H9 (cell line): ENCODE results near the gene MGLL. TPM values are rescaled to one million over a fixed set of nuclear protein-coding genes. Genes with fewer than 3 reads are reported as not detected.

ENCODE experiments used
- DNase-seq: peaks from one replicate; pipeline ENCODE4 v3.0.0-alpha.2; 2017
- H2AFZ ChIP-seq: one replicate; pipeline ENCODE4 v1.6.1; 2013; ENCODE audit warnings: mild to moderate bottlenecking, low read length, control low read depth, moderate library complexity
- H2AK5ac ChIP-seq: 2 replicates; pipeline ENCODE4 v1.6.1; 2013; ENCODE audit warnings: low read length, control low read depth, mixed read lengths; ENCODE audit not compliant: insufficient read length
- H2BK120ac ChIP-seq: one replicate; pipeline ENCODE4 v1.6.1; 2013; ENCODE audit warnings: low read depth, mild to moderate bottlenecking, low read length, control low read depth, inconsistent platforms; ENCODE audit not compliant: poor library complexity, severe bottlenecking
- H2BK12ac ChIP-seq: 2 replicates; pipeline ENCODE4 v1.6.1; 2013; ENCODE audit warnings: low read length, control low read depth, mixed read lengths, low read depth; ENCODE audit not compliant: insufficient read length
- H2BK15ac ChIP-seq: 2 replicates; pipeline ENCODE4 v1.6.1; 2013; ENCODE audit warnings: low read depth, low read length, control low read depth
- H2BK20ac ChIP-seq: one replicate; pipeline ENCODE4 v1.6.1; 2013; ENCODE audit warnings: low read depth, mild to moderate bottlenecking, low read length, control low read depth, inconsistent platforms; ENCODE audit not compliant: poor library complexity, severe bottlenecking
- H2BK5ac ChIP-seq: 2 replicates; pipeline ENCODE4 v1.6.1; 2013; ENCODE audit warnings: low read length, control low read depth, mixed read lengths; ENCODE audit not compliant: insufficient read length
- H3K14ac ChIP-seq: 2 replicates; pipeline ENCODE4 v1.6.1; 2013; ENCODE audit warnings: low read length, control low read depth; ENCODE audit not compliant: insufficient read depth
- H3K18ac ChIP-seq: 2 replicates; pipeline ENCODE4 v1.6.1; 2013; ENCODE audit warnings: low read depth, mild to moderate bottlenecking, mixed read lengths, low read length, control low read depth; ENCODE audit not compliant: insufficient read length
- H3K23ac ChIP-seq: 2 replicates; pipeline ENCODE4 v1.6.1; 2013; ENCODE audit warnings: low read length, control low read depth, mixed read lengths, low read depth; ENCODE audit not compliant: insufficient read length
- H3K23me2 ChIP-seq: 2 replicates; pipeline ENCODE4 v1.6.1; 2013; ENCODE audit warnings: low read depth, mild to moderate bottlenecking, mixed read lengths, low read length, control low read depth; ENCODE audit not compliant: insufficient read length, poor library complexity, severe bottlenecking
- H3K27ac ChIP-seq: 2 replicates; pipeline ENCODE4 v1.5.1; 2013; ENCODE audit warnings: low read length, control low read depth, mixed read lengths, low read depth; ENCODE audit not compliant: insufficient read length
- H3K27me3 ChIP-seq: 2 replicates; pipeline ENCODE4 v1.6.1; 2013; ENCODE audit warnings: low read length, control low read depth, inconsistent platforms; ENCODE audit not compliant: insufficient read depth
- H3K4ac ChIP-seq: 2 replicates; pipeline ENCODE4 v1.6.1; 2013; ENCODE audit warnings: low read depth, mild to moderate bottlenecking, control low read depth, inconsistent platforms, low read length, moderate library complexity
- H3K4me1 ChIP-seq: 2 replicates; pipeline ENCODE4 v1.6.1; 2013; ENCODE audit warnings: low read length, control low read depth, inconsistent platforms; ENCODE audit not compliant: insufficient read depth
- H3K4me2 ChIP-seq: 2 replicates; pipeline ENCODE4 v1.6.1; 2013; ENCODE audit warnings: low read length, control low read depth, mixed read lengths; ENCODE audit not compliant: insufficient read length, insufficient read depth
- H3K56ac ChIP-seq: 2 replicates; pipeline ENCODE4 v1.6.1; 2013; ENCODE audit warnings: low read depth, mild to moderate bottlenecking, mixed read lengths, low read length, control low read depth; ENCODE audit not compliant: insufficient read length
- H3K79me1 ChIP-seq: 2 replicates; pipeline ENCODE4 v1.6.1; 2013; ENCODE audit warnings: low read depth, mild to moderate bottlenecking, moderate library complexity, low read length, control low read depth, inconsistent platforms; ENCODE audit not compliant: insufficient read depth, poor library complexity, severe bottlenecking
- H3K79me2 ChIP-seq: 2 replicates; pipeline ENCODE4 v1.6.1; 2013; ENCODE audit warnings: low read length, control low read depth, inconsistent platforms; ENCODE audit not compliant: insufficient read depth
- H3K9ac ChIP-seq: 2 replicates; pipeline ENCODE4 v1.6.1; 2013; ENCODE audit warnings: low read length, control low read depth, mixed read lengths; ENCODE audit not compliant: insufficient read length; ENCODE audit errors: extremely low read depth
- H3K9me3 ChIP-seq: one replicate; pipeline ENCODE4 v1.6.1; 2013; ENCODE audit warnings: low read depth, low read length, inconsistent platforms; ENCODE audit not compliant: control insufficient read depth
- H3T11ph ChIP-seq: one replicate; pipeline ENCODE4 v1.6.1; 2013; ENCODE audit warnings: mild to moderate bottlenecking, low read length, control low read depth, inconsistent platforms
- H4K20me1 ChIP-seq: one replicate; pipeline ENCODE4 v1.6.1; 2013; ENCODE audit not compliant: control insufficient read depth, insufficient read length, insufficient read depth
- H4K5ac ChIP-seq: 2 replicates; pipeline ENCODE4 v1.6.1; 2013; ENCODE audit warnings: low read depth, mild to moderate bottlenecking, mixed read lengths, low read length, control low read depth; ENCODE audit not compliant: insufficient read length
- H4K8ac ChIP-seq: replicated peaks from 2 replicates; pipeline ENCODE4 v1.6.1; 2013; ENCODE audit warnings: low read length, control low read depth, mixed read lengths, low read depth; ENCODE audit not compliant: insufficient read length
- H4K91ac ChIP-seq: 2 replicates; pipeline ENCODE4 v1.6.1; 2013; ENCODE audit warnings: low read depth, mild to moderate bottlenecking, moderate library complexity, mixed read lengths, low read length, control low read depth; ENCODE audit not compliant: insufficient read length
- H3K27ac Mint-ChIP-seq, 3 experiments: 2 replicates in 2 of 3; 3 replicates in 1 of 3; pipeline ENCODE4 v1.8.0; 2020 to 2021; ENCODE audit warnings: mixed read lengths in 3 of 3, mild to moderate bottlenecking in 1 of 3, moderate library complexity in 1 of 3
- H3K27me3 Mint-ChIP-seq: 2 replicates; pipeline ENCODE4 v1.8.0; 2021; ENCODE audit warnings: low read depth, mild to moderate bottlenecking, moderate library complexity, mixed read lengths
- H3K36me3 Mint-ChIP-seq, 3 experiments: 2 replicates in 2 of 3; 3 replicates in 1 of 3; pipeline ENCODE4 v1.8.0; 2020 to 2021; ENCODE audit warnings: low read depth in 3 of 3, mixed read lengths in 3 of 3; ENCODE audit not compliant: insufficient read depth in 1 of 3
- H3K4me1 Mint-ChIP-seq, 2 experiments: 2 replicates each; pipeline ENCODE4 v1.8.0; 2020; ENCODE audit warnings: mixed read lengths in 2 of 2
- H3K4me3 Mint-ChIP-seq, 2 experiments: 2 replicates in 1 of 2; 3 replicates in 1 of 2; pipeline ENCODE4 v1.8.0; 2020 to 2021; ENCODE audit warnings: mild to moderate bottlenecking in 2 of 2, mixed read lengths in 2 of 2, moderate library complexity in 1 of 2
- H3K9me3 Mint-ChIP-seq, 2 experiments: 2 replicates in 1 of 2; 3 replicates in 1 of 2; pipeline ENCODE4 v1.8.0; 2020; ENCODE audit warnings: mild to moderate bottlenecking in 2 of 2, mixed read lengths in 2 of 2, moderate library complexity in 1 of 2
- WGBS: extraction: QIAGEN DNeasy Blood & Tissue Kit; methylation state at CpG from one replicate; pipeline ENCODE4 v1.1.7; 2013; ENCODE audit warnings: missing lambda C conversion rate, low lambda C conversion rate, mixed read lengths; ENCODE audit not compliant: insufficient read length; ENCODE audit errors: extremely low coverage; 5-methylcytosine and 5-hydroxymethylcytosine counted together
- total RNA-seq: library from RNA; stranded (reverse); gene quantifications from 2 replicates; pipeline ENCODE4 v1.2.1, GENCODE V29; 2021
- TF ChIP-seq, protein P1 (sequence below): fragments of 200-600 bp; sonication (generic); conservative IDR thresholded peaks from 3 replicates; pipeline ENCODE4 v1.8.0; 2021; ENCODE audit warnings: antibody characterized with exemption, mild to moderate bottlenecking

Gene MGLL
- total RNA-seq, 1 experiment from 2014 or later = 0.11 TPM

GRCh38 chr3:127827808-127828207, 5.5 kb upstream of the MGLL start:
- H4K91ac ChIP-seq = no peak overlapping the region
- H3K4me3 Mint-ChIP-seq = no peak overlapping the region; a peak in 1 of 5 replicates

More at GRCh38 chr3:127827808-127828207, 5.5 kb upstream of the MGLL start:
- H3K27me3 ChIP-seq = peaks cover 5% of the 10 kb centered on the region; the same call in 1 of the 2 replicates
- H3K23ac ChIP-seq = no peak overlapping the region
- H3K23me2 ChIP-seq = peaks cover 1% of the 10 kb centered on the region
- no peaks in the 10 kb centered on the region for H4K20me1 ChIP-seq
- no peak overlapping the region for H4K8ac ChIP-seq
- no peaks in the 10 kb centered on the region for H3K79me2 ChIP-seq
- H3K27ac ChIP-seq = no peak overlapping the region
- no peak overlapping the region for H3K9ac ChIP-seq
- H4K5ac ChIP-seq = no peak overlapping the region
- H3K4ac ChIP-seq = no peak overlapping the region
- no peak overlapping the region for H3K56ac ChIP-seq
- no peak overlapping the region for H2AK5ac ChIP-seq
- no peak overlapping the region for H2BK120ac ChIP-seq
- Mint-ChIP-seq H3K36me3 (peaks cover 0 to 7% (median 0%) of the 10 kb centered on the region in 3 experiments; a peak in 4 of 7 replicates), H3K4me1 (peaks cover 7 to 15% of the 10 kb centered on the region in 2 experiments), H3K27me3 (peaks cover 26% of the 10 kb centered on the region), H3K27ac (no peak overlapping the region), H3K9me3 (peaks cover 16 to 19% of the 10 kb centered on the region in 2 experiments)
- H3K4me2 ChIP-seq = no peak overlapping the region
- H2BK15ac ChIP-seq = no peak overlapping the region
- WGBS = no CpG with 5 or more reads among the region's 2 CpGs
- no peak overlapping the region for H3T11ph ChIP-seq
- no peak overlapping the region for H2BK20ac ChIP-seq
- no peaks in the 10 kb centered on the region for H3K9me3 ChIP-seq
- DNase-seq = no peak
- no peaks in the 10 kb centered on the region for H3K79me1 ChIP-seq
- TF ChIP-seq, protein P1, sequence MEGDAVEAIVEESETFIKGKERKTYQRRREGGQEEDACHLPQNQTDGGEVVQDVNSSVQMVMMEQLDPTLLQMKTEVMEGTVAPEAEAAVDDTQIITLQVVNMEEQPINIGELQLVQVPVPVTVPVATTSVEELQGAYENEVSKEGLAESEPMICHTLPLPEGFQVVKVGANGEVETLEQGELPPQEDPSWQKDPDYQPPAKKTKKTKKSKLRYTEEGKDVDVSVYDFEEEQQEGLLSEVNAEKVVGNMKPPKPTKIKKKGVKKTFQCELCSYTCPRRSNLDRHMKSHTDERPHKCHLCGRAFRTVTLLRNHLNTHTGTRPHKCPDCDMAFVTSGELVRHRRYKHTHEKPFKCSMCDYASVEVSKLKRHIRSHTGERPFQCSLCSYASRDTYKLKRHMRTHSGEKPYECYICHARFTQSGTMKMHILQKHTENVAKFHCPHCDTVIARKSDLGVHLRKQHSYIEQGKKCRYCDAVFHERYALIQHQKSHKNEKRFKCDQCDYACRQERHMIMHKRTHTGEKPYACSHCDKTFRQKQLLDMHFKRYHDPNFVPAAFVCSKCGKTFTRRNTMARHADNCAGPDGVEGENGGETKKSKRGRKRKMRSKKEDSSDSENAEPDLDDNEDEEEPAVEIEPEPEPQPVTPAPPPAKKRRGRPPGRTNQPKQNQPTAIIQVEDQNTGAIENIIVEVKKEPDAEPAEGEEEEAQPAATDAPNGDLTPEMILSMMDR = no peak
- no peak overlapping the region for H2BK12ac ChIP-seq
- no peak overlapping the region for H3K18ac ChIP-seq
- no peaks in the 10 kb centered on the region for H3K4me1 ChIP-seq
- no peak overlapping the region for H2BK5ac ChIP-seq
- H2AFZ ChIP-seq = no peak overlapping the region
- no peak overlapping the region for H3K14ac ChIP-seq
